ENCODE results near the gene CNTNAP2.
"Not testable (repeated sequence)": the region's sequence is repeated elsewhere in the genome, so short reads cannot be mapped to it uniquely, and the experiment has no call there.

CNTNAP2 gene

GRCh38 chr7:148045521-148045920 lies 1928.9 kb downstream of the CNTNAP2 start:
- no peak overlapping the region for H3K4me3 ChIP-seq (replicated peaks; ENCODE audit: low read depth, low read length)
- DNase-seq (ENCODE audit: extremely low read depth, low read depth) = no peak
- TF ChIP-seq CTCF (IDR thresholded peaks at IDR 0.05; ENCODE audit: low read depth, low read length, missing control alignments) = no peak

- no peak for DNase-seq (ENCODE audit: extremely low read depth, low read depth)
- TF ChIP-seq CTCF (IDR thresholded peaks at IDR 0.05; ENCODE audit: low read depth, low read length, missing control alignments) = no peak
- H3K4me3 ChIP-seq (replicated peaks; ENCODE audit: low read depth, low read length) = no peak overlapping the region
These were observed 1932.5 kb downstream of the CNTNAP2 start for GRCh38 chr7:148049068-148049467.

GRCh38 chr7:148050492-148051158 lies 1934.0 kb downstream of the CNTNAP2 start:
- no peak for TF ChIP-seq CTCF (IDR thresholded peaks at IDR 0.05; ENCODE audit: low read depth, low read length, missing control alignments)
- no peak for DNase-seq (ENCODE audit: extremely low read depth, low read depth)
- no peak overlapping the region for H3K4me3 ChIP-seq (replicated peaks; ENCODE audit: low read depth, low read length)

GRCh38 chr7:148056406-148056805 lies 1939.8 kb downstream of the CNTNAP2 start:
- H3K4me3 ChIP-seq (replicated peaks; ENCODE audit: low read depth, low read length) = no peak overlapping the region
- DNase-seq (ENCODE audit: extremely low read depth, low read depth) = no peak
- TF ChIP-seq CTCF (IDR thresholded peaks at IDR 0.05; ENCODE audit: low read depth, low read length, missing control alignments) = no peak

- no peak overlapping the region for H3K4me3 ChIP-seq (replicated peaks; ENCODE audit: low read depth, low read length)
- no peak for TF ChIP-seq CTCF (IDR thresholded peaks at IDR 0.05; ENCODE audit: low read depth, low read length, missing control alignments)
- no peak for DNase-seq (ENCODE audit: extremely low read depth, low read depth)
These were observed 1941.5 kb downstream of the CNTNAP2 start for GRCh38 chr7:148058092-148058491.

- TF ChIP-seq CTCF (IDR thresholded peaks at IDR 0.05; ENCODE audit: low read depth, low read length, missing control alignments) = no peak
- DNase-seq (ENCODE audit: extremely low read depth, low read depth) = no peak
These were observed 1942.2 kb downstream of the CNTNAP2 start for GRCh38 chr7:148058753-148059152.

GRCh38 chr7:148060724-148061123 lies 1944.1 kb downstream of the CNTNAP2 start:
- DNase-seq (ENCODE audit: extremely low read depth, low read depth) = no peak
- no peak for TF ChIP-seq CTCF (IDR thresholded peaks at IDR 0.05; ENCODE audit: low read depth, low read length, missing control alignments)

More at GRCh38 chr7:148058753-148059152, 1942.2 kb downstream of the CNTNAP2 start:
- H3K4me3 ChIP-seq (replicated peaks; ENCODE audit: low read depth, low read length) = no peak overlapping the region

GRCh38 chr7:148078111-148078510 lies 1961.5 kb downstream of the CNTNAP2 start:
- DNase-seq (ENCODE audit: extremely low read depth, low read depth) = not testable (repeated sequence)

More at GRCh38 chr7:148060724-148061123, 1944.1 kb downstream of the CNTNAP2 start:
- H3K4me3 ChIP-seq (replicated peaks; ENCODE audit: low read depth, low read length) = no peak overlapping the region

More at GRCh38 chr7:148078111-148078510, 1961.5 kb downstream of the CNTNAP2 start:
- not testable (repeated sequence) for H3K4me3 ChIP-seq (replicated peaks; ENCODE audit: low read depth, low read length)
